Measurements from ENCODE around the gene TTLL10. TPM values are rescaled to one million over a fixed set of nuclear protein-coding genes. Genes with fewer than 3 reads are reported as not detected.

Gene TTLL10
- total RNA-seq, 1 donor, result not detected

- no peak overlapping the region for H3K4me3 ChIP-seq (ENCODE audit: low read depth, low read length)
- TF ChIP-seq, protein P1, sequence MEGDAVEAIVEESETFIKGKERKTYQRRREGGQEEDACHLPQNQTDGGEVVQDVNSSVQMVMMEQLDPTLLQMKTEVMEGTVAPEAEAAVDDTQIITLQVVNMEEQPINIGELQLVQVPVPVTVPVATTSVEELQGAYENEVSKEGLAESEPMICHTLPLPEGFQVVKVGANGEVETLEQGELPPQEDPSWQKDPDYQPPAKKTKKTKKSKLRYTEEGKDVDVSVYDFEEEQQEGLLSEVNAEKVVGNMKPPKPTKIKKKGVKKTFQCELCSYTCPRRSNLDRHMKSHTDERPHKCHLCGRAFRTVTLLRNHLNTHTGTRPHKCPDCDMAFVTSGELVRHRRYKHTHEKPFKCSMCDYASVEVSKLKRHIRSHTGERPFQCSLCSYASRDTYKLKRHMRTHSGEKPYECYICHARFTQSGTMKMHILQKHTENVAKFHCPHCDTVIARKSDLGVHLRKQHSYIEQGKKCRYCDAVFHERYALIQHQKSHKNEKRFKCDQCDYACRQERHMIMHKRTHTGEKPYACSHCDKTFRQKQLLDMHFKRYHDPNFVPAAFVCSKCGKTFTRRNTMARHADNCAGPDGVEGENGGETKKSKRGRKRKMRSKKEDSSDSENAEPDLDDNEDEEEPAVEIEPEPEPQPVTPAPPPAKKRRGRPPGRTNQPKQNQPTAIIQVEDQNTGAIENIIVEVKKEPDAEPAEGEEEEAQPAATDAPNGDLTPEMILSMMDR (IDR thresholded peaks at IDR 0.05; ENCODE audit: insufficient read depth, low read depth, low read length), result no peak
- DNase-seq (ENCODE audit: low read depth), result no peak
Observed at GRCh38 chr1:1160281-1160930, 13.3 kb upstream of the TTLL10 start.

- no peak for DNase-seq (ENCODE audit: low read depth)
- TF ChIP-seq, protein P1 (IDR thresholded peaks at IDR 0.05; ENCODE audit: insufficient read depth, low read depth, low read length), result no peak
- H3K4me3 ChIP-seq (ENCODE audit: low read depth, low read length), result no peak overlapping the region
Observed at GRCh38 chr1:1161078-1161682, 12.5 kb upstream of the TTLL10 start.

GRCh38 chr1:1161683-1162079 lies 12.0 kb upstream of the TTLL10 start:
- TF ChIP-seq, protein P1 (IDR thresholded peaks at IDR 0.05; ENCODE audit: insufficient read depth, low read depth, low read length), result no peak
- no peak for DNase-seq (ENCODE audit: low read depth)
- no peak overlapping the region for H3K4me3 ChIP-seq (ENCODE audit: low read depth, low read length)

- TF ChIP-seq, protein P1 (IDR thresholded peaks at IDR 0.05; ENCODE audit: insufficient read depth, low read depth, low read length), result no peak
Observed at GRCh38 chr1:1162597-1163537, 10.8 kb upstream of the TTLL10 start.

DNA sequence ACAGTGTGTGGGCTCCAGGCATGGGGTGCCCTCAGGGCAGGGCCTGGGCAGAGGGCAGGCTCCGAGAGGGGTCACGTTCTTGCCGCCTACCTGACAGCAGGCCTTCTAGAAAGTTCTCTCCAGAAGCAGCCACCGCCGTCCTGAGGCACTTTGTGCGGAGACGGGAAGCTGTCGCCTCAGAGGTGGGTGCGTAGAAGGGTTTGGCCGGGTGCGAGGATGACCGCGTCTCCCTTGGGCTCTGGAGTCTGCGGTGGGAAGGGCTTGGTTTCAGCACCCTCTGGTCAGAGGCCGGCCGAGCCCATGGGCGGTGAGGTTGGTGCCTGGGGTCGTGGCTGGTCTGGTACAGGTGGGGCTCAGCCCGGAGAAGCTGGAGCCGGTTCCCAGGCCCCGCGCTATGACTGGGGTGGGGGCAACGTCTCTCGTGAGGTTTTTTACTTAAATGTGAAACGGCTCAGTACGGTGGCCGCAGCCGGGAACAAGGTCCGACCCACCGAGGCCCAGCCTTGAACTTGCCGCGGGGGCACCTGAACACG lies 10.1 kb upstream of the TTLL10 start:
- H3K4me3 ChIP-seq (ENCODE audit: low read depth, low read length), result no peak overlapping the region
- TF ChIP-seq, protein P1 (IDR thresholded peaks at IDR 0.05; ENCODE audit: insufficient read depth, low read depth, low read length), result no peak
- no peak for DNase-seq (ENCODE audit: low read depth)

More at GRCh38 chr1:1162597-1163537, 10.8 kb upstream of the TTLL10 start:
- DNase-seq (ENCODE audit: low read depth), result no peak
- H3K4me3 ChIP-seq (ENCODE audit: low read depth, low read length), result no peak overlapping the region

DNA sequence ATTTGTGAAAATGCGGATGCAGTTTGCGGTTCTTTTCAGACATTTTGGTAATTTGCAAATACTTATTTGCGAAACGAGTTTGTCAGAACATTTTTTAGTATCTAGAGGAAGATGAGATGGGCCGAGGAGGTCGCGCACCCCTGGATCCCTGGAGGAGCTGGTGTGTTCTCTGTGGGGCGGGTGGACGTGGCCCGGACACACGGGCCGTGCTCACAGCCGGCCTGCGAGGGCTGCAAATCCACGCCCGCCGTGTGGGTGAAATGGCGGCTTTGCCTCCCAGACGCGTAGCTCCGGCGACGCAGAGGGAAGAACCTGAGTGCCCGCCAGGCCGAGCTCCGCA lies 9.3 kb upstream of the TTLL10 start:
- TF ChIP-seq, protein P1 (IDR thresholded peaks at IDR 0.05; ENCODE audit: insufficient read depth, low read depth, low read length), result no peak
- H3K4me3 ChIP-seq (ENCODE audit: low read depth, low read length), result no peak overlapping the region
- DNase-seq (ENCODE audit: low read depth), result no peak

All from fibroblast of villous mesenchyme (primary cell).